ENCODE results near the gene HIP1R. TPM values are rescaled to one million over a fixed set of nuclear protein-coding genes. Genes with fewer than 3 reads are reported as not detected.
"Not testable (repeated sequence)": the region's sequence is repeated elsewhere in the genome, so short reads cannot be mapped to it uniquely, and the experiment has no call there.

Gene HIP1R
- total and polyA plus RNA-seq, 8 donors = 52.1 to 395 (median 89.8) TPM

- intact Hi-C loops (cut with DNase I; ENCODE audit: low total_unique reads) = no loop called here
- peaks cover 86 to 97% (median 91%) of the 10 kb centered on the region in 4 donors for H3K4me1 ChIP-seq
- peak overlapping the region in 3 of 4 donors; percentile 17 to 25 (median 21) for H3K4me3 ChIP-seq
These were observed 53.0 kb downstream of the HIP1R start for GRCh38 chr12:122888232-122888752.

GRCh38 chr12:122889761-122890520 lies 54.7 kb downstream of the HIP1R start:
- no peaks in the 10 kb centered on the region for H3K9me3 ChIP-seq
- TF ChIP-seq POLR2A (IDR thresholded peaks at IDR 0.05) (no peak), CTCF (IDR thresholded peaks at IDR 0.05) (no peak), EP300 (IDR thresholded peaks at IDR 0.05) (no peak), POLR2AphosphoS5 (IDR thresholded peaks at IDR 0.05) (no peak)
- H3K4me1 ChIP-seq = peaks cover 87 to 97% (median 92%) of the 10 kb centered on the region in 4 donors
- 51 to 63% (median 54%) methylated on average over 13 of the region's 13 CpGs for WGBS, 5 donors
- no peaks in the 10 kb centered on the region for H3K27me3 ChIP-seq
- H3K4me3 ChIP-seq = peak overlapping the region in 1 of 4 donors; percentile 25
- intact Hi-C loops (cut with DNase I; ENCODE audit: low total_unique reads) = no loop called here
- no peak for DNase-seq
- peak overlapping the region; percentile 81 to 99 (median 97) for H3K27ac ChIP-seq
- H3K36me3 ChIP-seq = no peaks in the 10 kb centered on the region

More at GRCh38 chr12:122888232-122888752, 53.0 kb downstream of the HIP1R start:
- Histone ChIP-seq H3K27ac (peak overlapping the region; percentile 74 to 99 (median 97)), H3K9me3 (no peaks in the 10 kb centered on the region), H3K36me3 (no peaks in the 10 kb centered on the region), H3K27me3 (no peaks in the 10 kb centered on the region)
- TF ChIP-seq POLR2AphosphoS5 (IDR thresholded peaks at IDR 0.05) = peak; percentile 5 to 88 (median 82)
- TF ChIP-seq POLR2A (IDR thresholded peaks at IDR 0.05) = peak in 2 of 4 donors; percentile 22 to 56
- no peak for TF ChIP-seq EP300 (IDR thresholded peaks at IDR 0.05)
- TF ChIP-seq CTCF (IDR thresholded peaks at IDR 0.05) = no peak
- peak; percentile 86 to 95 for DNase-seq
- 9 to 11% (median 9%) methylated on average over 12 of the region's 12 CpGs for WGBS, 5 donors

- Histone ChIP-seq H3K27me3 (no peaks in the 10 kb centered on the region), H3K36me3 (no peaks in the 10 kb centered on the region), H3K4me3 (peak overlapping the region in 3 of 4 donors; percentile 9 to 62 (median 24)), H3K4me1 (peaks cover 79 to 85% (median 82%) of the 10 kb centered on the region in 4 donors), H3K9me3 (no peaks in the 10 kb centered on the region), H3K27ac (peak overlapping the region; percentile 63 to 99 (median 97))
- 13 to 24% (median 17%) methylated on average over 10 of the region's 10 CpGs for WGBS, 5 donors
- intact Hi-C loops (cut with DNase I; ENCODE audit: low total_unique reads) = no loop called here
- peak in 1 of 2 donors; percentile 83 for DNase-seq
- TF ChIP-seq POLR2AphosphoS5 (IDR thresholded peaks at IDR 0.05) = peak in 2 of 3 donors; percentile 1 to 17
- no peak for TF ChIP-seq POLR2A (IDR thresholded peaks at IDR 0.05)
These were observed 56.6 kb downstream of the HIP1R start for GRCh38 chr12:122891661-122892525.

GRCh38 chr12:122892724-122893123 lies 57.5 kb downstream of the HIP1R start:
- intact Hi-C loops (cut with DNase I; ENCODE audit: low total_unique reads); H3K27me3 ChIP-seq; H3K36me3 ChIP-seq; DNase-seq; H3K9me3 ChIP-seq: not testable (repeated sequence)
- peak overlapping the region; percentile 77 to 99 (median 97) for H3K27ac ChIP-seq
- peaks cover 70 to 85% (median 77%) of the 10 kb centered on the region in 4 donors for H3K4me1 ChIP-seq
- WGBS, 5 donors = 87 to 94% (median 88%) methylated on average over 9 of the region's 9 CpGs
- H3K4me3 ChIP-seq = peak overlapping the region in 2 of 4 donors; percentile 24 to 62
